Lower leg skin (tissue), 3 donors: Measurements from ENCODE around the gene RPH3AL.

ENCODE experiments used
- POLR2A ChIP-seq, 2 donors: fragments of 450-650 bp; IDR thresholded peaks; one replicate each; pipeline ENCODE4 v1.6.1; 2016 to 2017; ENCODE audit warnings: antibody characterized with exemption in 2 of 2, mild to moderate bottlenecking in 1 of 2, moderate library complexity in 1 of 2
- TF ChIP-seq, protein P1 (sequence below), 3 donors: fragments of 450-650 bp; IDR thresholded peaks; one replicate each; pipeline ENCODE4 v1.5.1; 2016; ENCODE audit warnings: antibody characterized with exemption in 3 of 3, mild to moderate bottlenecking in 3 of 3, moderate library complexity in 2 of 3

DNA sequence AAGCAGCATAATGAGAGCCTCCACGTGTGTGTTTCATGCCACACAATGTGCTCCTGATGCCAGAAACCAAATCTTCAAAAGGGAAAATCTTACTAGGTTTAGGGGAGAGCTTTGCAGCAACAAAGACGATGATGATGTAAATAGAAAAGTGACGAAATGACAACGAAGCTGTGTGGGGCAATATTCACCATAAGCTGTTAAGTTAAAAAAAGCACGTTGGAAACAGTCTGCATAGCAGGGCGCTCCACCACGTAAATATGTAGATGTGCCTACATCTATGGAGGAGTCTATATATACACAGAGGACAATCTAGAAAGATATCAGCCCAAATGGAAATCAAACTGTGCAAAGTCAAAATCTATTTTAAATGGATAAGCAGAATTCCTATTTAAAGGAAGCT lies 61.0 kb downstream of the RPH3AL start:
- no peak for TF ChIP-seq POLR2A (IDR thresholded peaks at IDR 0.05)
- TF ChIP-seq, protein P1, sequence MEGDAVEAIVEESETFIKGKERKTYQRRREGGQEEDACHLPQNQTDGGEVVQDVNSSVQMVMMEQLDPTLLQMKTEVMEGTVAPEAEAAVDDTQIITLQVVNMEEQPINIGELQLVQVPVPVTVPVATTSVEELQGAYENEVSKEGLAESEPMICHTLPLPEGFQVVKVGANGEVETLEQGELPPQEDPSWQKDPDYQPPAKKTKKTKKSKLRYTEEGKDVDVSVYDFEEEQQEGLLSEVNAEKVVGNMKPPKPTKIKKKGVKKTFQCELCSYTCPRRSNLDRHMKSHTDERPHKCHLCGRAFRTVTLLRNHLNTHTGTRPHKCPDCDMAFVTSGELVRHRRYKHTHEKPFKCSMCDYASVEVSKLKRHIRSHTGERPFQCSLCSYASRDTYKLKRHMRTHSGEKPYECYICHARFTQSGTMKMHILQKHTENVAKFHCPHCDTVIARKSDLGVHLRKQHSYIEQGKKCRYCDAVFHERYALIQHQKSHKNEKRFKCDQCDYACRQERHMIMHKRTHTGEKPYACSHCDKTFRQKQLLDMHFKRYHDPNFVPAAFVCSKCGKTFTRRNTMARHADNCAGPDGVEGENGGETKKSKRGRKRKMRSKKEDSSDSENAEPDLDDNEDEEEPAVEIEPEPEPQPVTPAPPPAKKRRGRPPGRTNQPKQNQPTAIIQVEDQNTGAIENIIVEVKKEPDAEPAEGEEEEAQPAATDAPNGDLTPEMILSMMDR (IDR thresholded peaks at IDR 0.05), result no peak
